GM12892 (cell line): ENCODE data around the gene CD38.

ENCODE experiments used
- POLR2A ChIP-seq: IDR thresholded peaks from 2 replicates; pipeline ENCODE4 v1.6.1; 2011; ENCODE audit warnings: low read depth, low read length, control low read depth
- POLR2AphosphoS5 ChIP-seq: IDR thresholded peaks from 2 replicates; pipeline ENCODE4 v1.6.1; 2011; ENCODE audit warnings: low read depth, low read length, control low read depth

GRCh38 chr4:15779306-15779705, 1.2 kb downstream of the CD38 start:
- TF ChIP-seq POLR2AphosphoS5 (no peak), POLR2A (no peak)
